Measurements from ENCODE around the gene SORCS3.

DNA sequence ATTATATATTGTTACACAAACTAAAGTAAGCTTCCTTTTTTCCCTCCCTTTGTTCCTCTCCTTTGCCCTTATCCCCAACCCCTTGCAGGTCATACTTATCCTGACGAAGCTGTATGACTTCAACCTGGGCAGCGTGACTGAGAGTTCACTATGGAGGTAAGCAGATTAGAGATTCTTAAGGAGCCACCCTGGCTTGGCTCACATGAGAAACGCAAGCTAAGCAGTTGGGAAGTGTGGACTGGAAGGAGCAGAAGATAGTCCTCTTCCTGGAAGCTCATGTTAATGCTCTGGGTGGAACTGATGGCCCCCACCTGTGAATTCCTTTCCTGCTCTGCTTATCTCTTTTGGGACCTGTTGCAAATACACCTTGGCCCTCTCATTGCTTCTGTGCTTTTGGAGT lies 201.6 kb downstream of the SORCS3 start:
- TF ChIP-seq, protein P1, sequence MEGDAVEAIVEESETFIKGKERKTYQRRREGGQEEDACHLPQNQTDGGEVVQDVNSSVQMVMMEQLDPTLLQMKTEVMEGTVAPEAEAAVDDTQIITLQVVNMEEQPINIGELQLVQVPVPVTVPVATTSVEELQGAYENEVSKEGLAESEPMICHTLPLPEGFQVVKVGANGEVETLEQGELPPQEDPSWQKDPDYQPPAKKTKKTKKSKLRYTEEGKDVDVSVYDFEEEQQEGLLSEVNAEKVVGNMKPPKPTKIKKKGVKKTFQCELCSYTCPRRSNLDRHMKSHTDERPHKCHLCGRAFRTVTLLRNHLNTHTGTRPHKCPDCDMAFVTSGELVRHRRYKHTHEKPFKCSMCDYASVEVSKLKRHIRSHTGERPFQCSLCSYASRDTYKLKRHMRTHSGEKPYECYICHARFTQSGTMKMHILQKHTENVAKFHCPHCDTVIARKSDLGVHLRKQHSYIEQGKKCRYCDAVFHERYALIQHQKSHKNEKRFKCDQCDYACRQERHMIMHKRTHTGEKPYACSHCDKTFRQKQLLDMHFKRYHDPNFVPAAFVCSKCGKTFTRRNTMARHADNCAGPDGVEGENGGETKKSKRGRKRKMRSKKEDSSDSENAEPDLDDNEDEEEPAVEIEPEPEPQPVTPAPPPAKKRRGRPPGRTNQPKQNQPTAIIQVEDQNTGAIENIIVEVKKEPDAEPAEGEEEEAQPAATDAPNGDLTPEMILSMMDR (conservative IDR thresholded peaks at IDR 0.05) = no peak
- TF ChIP-seq EZH2 (IDR thresholded peaks at IDR 0.05; ENCODE audit: low read depth) = no peak
